IMR-90 (cell line): ENCODE measurements around the gene CDH13. TPM values are rescaled to one million over a fixed set of nuclear protein-coding genes. Genes with fewer than 3 reads are reported as not detected.

ENCODE experiments used
- ATAC-seq: fragments of 200-7000 bp; cut with Tn5 transposase; 2 replicates; pipeline ENCODE4 v1.9.1; 2020; ENCODE audit warnings: low read depth, mild to moderate bottlenecking, moderate library complexity
- BruUV-seq: library from RNA; stranded (reverse); fragments of 400-500 nt; replicated peaks from 2 replicates; lab custom pipeline; 2021; lab: Mats Ljungman, UMichigan
- CTCF ChIA-PET: fragments of 300-600 bp; formaldehyde crosslinking; extraction: SDS; loops from one replicate; lab custom pipeline; 2021; ENCODE audit warnings: antibody characterized with exemption; lab: Yijun Ruan, JAX
- POLR2A ChIA-PET: fragments of 300-600 bp; sonication (Branson Sonifier 250); formaldehyde crosslinking; loops from one replicate; lab custom pipeline; 2022; ENCODE audit warnings: antibody characterized with exemption; ENCODE audit not compliant: unreplicated experiment; lab: Charles Lee
- DNase-seq: peaks from one replicate; pipeline ENCODE4 v3.0.0; 2013
- H2AFZ ChIP-seq: replicated peaks from 2 replicates; pipeline ENCODE3; 2013; ENCODE audit warnings: low read length, mild to moderate bottlenecking; ENCODE audit not compliant: poor library complexity
- H2AK5ac ChIP-seq: 2 replicates; pipeline ENCODE4 v1.6.1; 2013; ENCODE audit warnings: low read depth, low read length, inconsistent platforms
- H2AK9ac ChIP-seq: replicated peaks from 2 replicates; pipeline ENCODE3; 2013; ENCODE audit warnings: mild to moderate bottlenecking, low read depth, low read length, moderate library complexity; ENCODE audit not compliant: poor library complexity
- H2BK120ac ChIP-seq: 2 replicates; pipeline ENCODE4 v1.6.1; 2013; ENCODE audit warnings: low read depth, low read length, inconsistent platforms
- H2BK15ac ChIP-seq: 3 replicates; pipeline ENCODE4 v1.6.1; 2013; ENCODE audit warnings: low read depth, low read length, inconsistent platforms
- H2BK20ac ChIP-seq: 2 replicates; pipeline ENCODE4 v1.6.1; 2013; ENCODE audit warnings: low read depth, mild to moderate bottlenecking, inconsistent platforms, low read length, moderate library complexity
- H2BK5ac ChIP-seq: 2 replicates; pipeline ENCODE4 v1.6.1; 2013; ENCODE audit warnings: mild to moderate bottlenecking, low read depth, low read length, inconsistent platforms; ENCODE audit not compliant: poor library complexity, severe bottlenecking
- H3K14ac ChIP-seq: replicated peaks from 2 replicates; pipeline ENCODE4 v1.6.1; 2013; ENCODE audit warnings: low read depth, low read length, inconsistent platforms
- H3K18ac ChIP-seq: 2 replicates; pipeline ENCODE4 v1.6.1; 2013; ENCODE audit warnings: low read depth, low read length, control low read depth
- H3K23ac ChIP-seq: 2 replicates; pipeline ENCODE4 v1.6.1; 2013; ENCODE audit warnings: low read depth, low read length, inconsistent platforms
- H3K27ac ChIP-seq: 2 replicates; pipeline ENCODE4 v1.5.1; 2013; ENCODE audit warnings: mild to moderate bottlenecking, control low read depth, low read length; ENCODE audit not compliant: insufficient read depth
- H3K27me3 ChIP-seq: 2 replicates; pipeline ENCODE4 v1.6.1; 2013; ENCODE audit warnings: low read length; ENCODE audit not compliant: control insufficient read depth, insufficient read depth
- H3K36me3 ChIP-seq: 2 replicates; pipeline ENCODE4 v1.6.1; 2013; ENCODE audit warnings: low read length, mixed read lengths; ENCODE audit not compliant: control insufficient read depth, insufficient read depth
- H3K4ac ChIP-seq: 2 replicates; pipeline ENCODE4 v1.6.1; 2013; ENCODE audit warnings: low read depth, low read length, inconsistent platforms
- H3K4me1 ChIP-seq: 2 replicates; pipeline ENCODE4 v1.6.1; 2013; ENCODE audit warnings: low read length, mixed read lengths; ENCODE audit not compliant: control insufficient read depth, insufficient read depth
- H3K4me2 ChIP-seq: 2 replicates; pipeline ENCODE4 v1.6.1; 2013; ENCODE audit warnings: low read depth, mild to moderate bottlenecking, control low read depth, low read length, moderate library complexity
- H3K4me3 ChIP-seq: 2 replicates; pipeline ENCODE4 v1.5.1; 2013; ENCODE audit warnings: low read depth, mild to moderate bottlenecking, control low read depth, low read length, moderate library complexity; ENCODE audit not compliant: insufficient read depth
- H3K56ac ChIP-seq: 2 replicates; pipeline ENCODE4 v1.6.1; 2013; ENCODE audit warnings: low read length, inconsistent platforms; ENCODE audit not compliant: insufficient read depth; ENCODE audit errors: extremely low read depth
- H3K79me1 ChIP-seq, 2 experiments: 2 replicates each; pipeline ENCODE4 v1.6.1; 2013; ENCODE audit warnings: low read length in 2 of 2, inconsistent platforms in 1 of 2, low read depth in 1 of 2
- H3K9ac ChIP-seq: 2 replicates; pipeline ENCODE4 v1.6.1; 2013; ENCODE audit warnings: low read depth, low read length, control low read depth
- H3K9me1 ChIP-seq: 2 replicates; pipeline ENCODE4 v1.6.1; 2013; ENCODE audit warnings: low read length, inconsistent platforms; ENCODE audit not compliant: insufficient read depth
- H3K9me3 ChIP-seq: 2 replicates; pipeline ENCODE4 v1.6.1; 2013; ENCODE audit warnings: low read length; ENCODE audit not compliant: control insufficient read depth, insufficient read depth
- H4K20me1 ChIP-seq: 2 replicates; pipeline ENCODE4 v1.6.1; 2013; ENCODE audit warnings: low read length, inconsistent platforms; ENCODE audit not compliant: insufficient read depth
- H4K5ac ChIP-seq: 2 replicates; pipeline ENCODE4 v1.6.1; 2013; ENCODE audit warnings: mild to moderate bottlenecking, low read depth, low read length, control low read depth
- H4K8ac ChIP-seq, 2 experiments: 2 replicates each; pipeline ENCODE4 v1.6.1; 2013; ENCODE audit warnings: low read depth in 2 of 2, low read length in 2 of 2, control low read depth in 1 of 2, inconsistent platforms in 1 of 2
- H4K91ac ChIP-seq: 2 replicates; pipeline ENCODE4 v1.6.1; 2013; ENCODE audit warnings: low read depth, low read length, inconsistent platforms; ENCODE audit not compliant: insufficient read depth
- CHD1 ChIP-seq: IDR thresholded peaks from 2 replicates; pipeline ENCODE4 v1.6.1; 2012; ENCODE audit warnings: low read depth, low read length, improper control_type of control experiment
- WGBS, 2 experiments: methylation state at CpG; one replicate each; pipeline versions ENCODE4 v1.1.5 to v1.1.7; 2013; ENCODE audit warnings: missing lambda C conversion rate in 2 of 2; ENCODE audit not compliant: insufficient read length in 1 of 2; ENCODE audit errors: extremely low coverage in 2 of 2; 5-methylcytosine and 5-hydroxymethylcytosine counted together
- dilution Hi-C: fragments of 300-500 bp; cut with HindIII; formaldehyde crosslinking; loops from one replicate; pipeline ENCODE4 v1.14.3; 2018; ENCODE audit warnings: low sequenced_read_pairs; ENCODE audit not compliant: unreplicated experiment
- in situ Hi-C: fragments of 300-500 bp; cut with MboI; formaldehyde crosslinking; loops from 3 replicates; pipeline ENCODE4 v1.14.3; 2019; ENCODE audit warnings: low sequenced_read_pairs, inconsistent platforms, mixed read lengths
- intact Hi-C: fragments of 100-400 bp; cut with micrococcal nuclease; formaldehyde crosslinking; loops from 2 replicates; pipeline ENCODE4 v1.10.0; 2022
- polyA plus RNA-seq, 3 experiments: library from polyadenylated mRNA; depleted of rRNA; stranded (reverse); fragments of >200 nt; gene quantifications; 2 replicates each; pipeline ENCODE4 v1.2.3, GENCODE V29; 2012; ENCODE audit warnings: low replicate concordance in 1 of 3
- total RNA-seq: library from RNA; depleted of rRNA; stranded (reverse); fragments of >200 nt; gene quantifications from 2 replicates; pipeline ENCODE4 v1.2.3, GENCODE V29; 2012

The CDH13 gene
- total and polyA plus RNA-seq, 2 of the 4 experiments (the other 2 are of a cell fraction): 61.6 to 74.7 TPM

- no peak for TF ChIP-seq CHD1
- no peak overlapping the region for H2AK9ac ChIP-seq
- H3K9me3 ChIP-seq: no peaks in the 10 kb centered on the region
- no peak overlapping the region for H2AFZ ChIP-seq
- dilution Hi-C loops (no loop called here), intact Hi-C loops (no loop called here), in situ Hi-C loops (no loop called here)
- H3K4me2 ChIP-seq: no peak overlapping the region
- H3K18ac ChIP-seq: no peak overlapping the region
- no peak overlapping the region for H3K4ac ChIP-seq
- no TSS peak for BruUV-seq
- no peak overlapping the region for H2BK15ac ChIP-seq
- H4K91ac ChIP-seq: no peak overlapping the region
- ATAC-seq: no peak
- H3K4me1 ChIP-seq: no peaks in the 10 kb centered on the region
- no peak overlapping the region for H4K8ac ChIP-seq
- no peak overlapping the region for H3K9ac ChIP-seq
- no peak overlapping the region for H3K23ac ChIP-seq
- no peak overlapping the region for H2BK5ac ChIP-seq
- 0 out of 2 replicates have a peak, but pooled peaks cover 3% of the 10 kb centered on the region for H3K9me1 ChIP-seq
- no peak overlapping the region for H3K4me3 ChIP-seq
- ChIA-PET CTCF (no interaction called here), POLR2A (no interaction called here)
- H3K27me3 ChIP-seq: no peaks in the 10 kb centered on the region
- H3K56ac ChIP-seq: no peak overlapping the region
- no peak overlapping the region for H4K5ac ChIP-seq
- H3K27ac ChIP-seq: no peak overlapping the region
- no peaks in the 10 kb centered on the region for H3K36me3 ChIP-seq
- no peak overlapping the region for H3K14ac ChIP-seq
- no peak overlapping the region for H2BK20ac ChIP-seq
- H2BK120ac ChIP-seq: no peak overlapping the region
- H4K20me1 ChIP-seq: no peaks in the 10 kb centered on the region
- no CpG with 5 or more reads among the region's 1 CpG for WGBS, 2 experiments
- no peaks in the 10 kb centered on the region; a peak in 1 of 4 replicates for H3K79me1 ChIP-seq
- no peak overlapping the region for H2AK5ac ChIP-seq
- no peak for DNase-seq
These were observed 686.0 kb downstream of the CDH13 start for GRCh38 chr16:83312718-83313245.
